GM12875 (cell line): ENCODE data around the gene STPG3.

Experiments
- H3K4me3 ChIP-seq: one replicate; pipeline ENCODE4 v1.5.1; 2011; ENCODE audit warnings: low read depth, low read length, control low read depth
- TF ChIP-seq, protein P1 (sequence below): IDR thresholded peaks from 2 replicates; pipeline ENCODE4 v1.5.1; 2011; ENCODE audit warnings: low read depth, mild to moderate bottlenecking, control low read depth, inconsistent platforms, low read length, moderate library complexity, borderline replicate concordance; ENCODE audit not compliant: insufficient read depth

The STPG3 gene

GRCh38 chr9:137247135-137247915 lies 3.8 kb upstream of the STPG3 start:
- TF ChIP-seq, protein P1, sequence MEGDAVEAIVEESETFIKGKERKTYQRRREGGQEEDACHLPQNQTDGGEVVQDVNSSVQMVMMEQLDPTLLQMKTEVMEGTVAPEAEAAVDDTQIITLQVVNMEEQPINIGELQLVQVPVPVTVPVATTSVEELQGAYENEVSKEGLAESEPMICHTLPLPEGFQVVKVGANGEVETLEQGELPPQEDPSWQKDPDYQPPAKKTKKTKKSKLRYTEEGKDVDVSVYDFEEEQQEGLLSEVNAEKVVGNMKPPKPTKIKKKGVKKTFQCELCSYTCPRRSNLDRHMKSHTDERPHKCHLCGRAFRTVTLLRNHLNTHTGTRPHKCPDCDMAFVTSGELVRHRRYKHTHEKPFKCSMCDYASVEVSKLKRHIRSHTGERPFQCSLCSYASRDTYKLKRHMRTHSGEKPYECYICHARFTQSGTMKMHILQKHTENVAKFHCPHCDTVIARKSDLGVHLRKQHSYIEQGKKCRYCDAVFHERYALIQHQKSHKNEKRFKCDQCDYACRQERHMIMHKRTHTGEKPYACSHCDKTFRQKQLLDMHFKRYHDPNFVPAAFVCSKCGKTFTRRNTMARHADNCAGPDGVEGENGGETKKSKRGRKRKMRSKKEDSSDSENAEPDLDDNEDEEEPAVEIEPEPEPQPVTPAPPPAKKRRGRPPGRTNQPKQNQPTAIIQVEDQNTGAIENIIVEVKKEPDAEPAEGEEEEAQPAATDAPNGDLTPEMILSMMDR, result no peak

GRCh38 chr9:137247916-137248175 lies 3.2 kb upstream of the STPG3 start:
- H3K4me3 ChIP-seq, result no peak overlapping the region
- TF ChIP-seq, protein P1, result no peak

More at GRCh38 chr9:137247135-137247915, 3.8 kb upstream of the STPG3 start:
- no peak overlapping the region for H3K4me3 ChIP-seq

DNA sequence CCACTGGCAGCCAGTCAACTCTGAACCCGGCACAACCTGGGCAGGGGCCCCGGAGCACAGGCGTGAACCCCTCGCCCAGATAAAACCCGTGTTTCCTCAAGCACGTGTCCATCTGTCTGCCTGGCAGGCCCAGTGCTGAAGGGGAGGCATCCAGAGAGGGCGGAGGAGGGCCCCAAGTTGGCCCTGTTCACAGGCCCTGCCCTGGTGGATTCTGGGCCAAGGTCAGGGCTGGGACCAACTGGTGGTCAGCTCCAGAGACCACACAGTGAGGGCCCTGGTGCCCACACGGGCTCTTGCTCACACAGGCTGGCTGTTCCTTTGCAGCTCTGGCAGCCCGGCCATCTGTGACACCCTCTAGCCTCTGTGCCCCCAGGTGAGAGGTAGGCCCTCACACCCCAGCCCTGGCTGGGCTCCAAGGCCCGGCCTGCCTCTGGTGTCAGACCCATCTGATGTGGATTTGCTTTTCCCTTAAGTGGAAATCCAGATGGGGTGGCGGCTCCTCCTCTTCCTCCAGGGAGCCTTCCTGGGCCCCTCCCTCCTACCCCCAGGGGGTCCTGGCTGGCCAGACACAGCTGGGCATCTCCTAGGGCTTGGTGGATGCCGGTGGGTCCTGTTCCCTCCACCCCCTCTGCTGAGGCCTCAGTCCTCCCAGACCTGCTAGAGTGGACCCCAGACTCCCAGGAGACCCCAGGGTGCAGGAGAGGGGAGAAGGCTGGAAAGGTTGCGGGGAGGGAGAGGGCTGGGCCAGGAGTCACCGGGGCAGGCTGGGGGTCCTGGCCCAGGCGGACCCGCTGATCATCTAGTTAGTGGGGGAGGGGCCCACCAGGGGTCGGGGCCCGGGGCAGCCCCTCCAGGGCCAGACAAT lies 525 bp upstream of the STPG3 start:
- TF ChIP-seq, protein P1, result no peak
- no peak overlapping the region for H3K4me3 ChIP-seq

GRCh38 chr9:137251490-137252268 lies 593 bp downstream of the STPG3 start:
- H3K4me3 ChIP-seq, result no peak overlapping the region
- TF ChIP-seq, protein P1, result no peak

- H3K4me3 ChIP-seq, result no peak overlapping the region
- TF ChIP-seq, protein P1, result no peak
Observed at GRCh38 chr9:137252555-137253506, 1.7 kb downstream of the STPG3 start.
